ENCODE measurements around the gene STOX1.

The STOX1 gene
- long read RNA-seq: 0 reads

- DNase-seq (ENCODE audit: low read depth in 1 of 2, low spot score in 1 of 2): peak; percentile 30
- TF ChIP-seq POLR2AphosphoS5 (IDR thresholded peaks at IDR 0.05; ENCODE audit: low read depth): no peak
- no peak for TF ChIP-seq GABPA (IDR thresholded peaks at IDR 0.05; ENCODE audit: low read depth)
- TF ChIP-seq REST (IDR thresholded peaks at IDR 0.05; ENCODE audit: insufficient replicate concordance, low read depth): no peak
- TF ChIP-seq SPI1 (IDR thresholded peaks at IDR 0.05; ENCODE audit: borderline replicate concordance, low read depth): no peak
- TF ChIP-seq, protein P1, sequence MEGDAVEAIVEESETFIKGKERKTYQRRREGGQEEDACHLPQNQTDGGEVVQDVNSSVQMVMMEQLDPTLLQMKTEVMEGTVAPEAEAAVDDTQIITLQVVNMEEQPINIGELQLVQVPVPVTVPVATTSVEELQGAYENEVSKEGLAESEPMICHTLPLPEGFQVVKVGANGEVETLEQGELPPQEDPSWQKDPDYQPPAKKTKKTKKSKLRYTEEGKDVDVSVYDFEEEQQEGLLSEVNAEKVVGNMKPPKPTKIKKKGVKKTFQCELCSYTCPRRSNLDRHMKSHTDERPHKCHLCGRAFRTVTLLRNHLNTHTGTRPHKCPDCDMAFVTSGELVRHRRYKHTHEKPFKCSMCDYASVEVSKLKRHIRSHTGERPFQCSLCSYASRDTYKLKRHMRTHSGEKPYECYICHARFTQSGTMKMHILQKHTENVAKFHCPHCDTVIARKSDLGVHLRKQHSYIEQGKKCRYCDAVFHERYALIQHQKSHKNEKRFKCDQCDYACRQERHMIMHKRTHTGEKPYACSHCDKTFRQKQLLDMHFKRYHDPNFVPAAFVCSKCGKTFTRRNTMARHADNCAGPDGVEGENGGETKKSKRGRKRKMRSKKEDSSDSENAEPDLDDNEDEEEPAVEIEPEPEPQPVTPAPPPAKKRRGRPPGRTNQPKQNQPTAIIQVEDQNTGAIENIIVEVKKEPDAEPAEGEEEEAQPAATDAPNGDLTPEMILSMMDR (IDR thresholded peaks at IDR 0.05; ENCODE audit: insufficient read depth, low read length): no peak
- Histone ChIP-seq H3K27me3 (ENCODE audit: insufficient read depth, poor library complexity, severe bottlenecking) (peaks cover 4% of the 10 kb centered on the region), H3K27ac (replicated peaks) (no peak within 1 kb of the TSS), H3K4me3 (replicated peaks; ENCODE audit: insufficient read depth, low read length) (peak within 1 kb of the TSS; percentile 55)
Observed at GRCh38 chr10:68826764-68827591, at the start of gene STOX1. Gene STOX1 (plus strand): TSS chr10:68827531. CDS start chr10:68827624, 93 bp downstream.

DNA sequence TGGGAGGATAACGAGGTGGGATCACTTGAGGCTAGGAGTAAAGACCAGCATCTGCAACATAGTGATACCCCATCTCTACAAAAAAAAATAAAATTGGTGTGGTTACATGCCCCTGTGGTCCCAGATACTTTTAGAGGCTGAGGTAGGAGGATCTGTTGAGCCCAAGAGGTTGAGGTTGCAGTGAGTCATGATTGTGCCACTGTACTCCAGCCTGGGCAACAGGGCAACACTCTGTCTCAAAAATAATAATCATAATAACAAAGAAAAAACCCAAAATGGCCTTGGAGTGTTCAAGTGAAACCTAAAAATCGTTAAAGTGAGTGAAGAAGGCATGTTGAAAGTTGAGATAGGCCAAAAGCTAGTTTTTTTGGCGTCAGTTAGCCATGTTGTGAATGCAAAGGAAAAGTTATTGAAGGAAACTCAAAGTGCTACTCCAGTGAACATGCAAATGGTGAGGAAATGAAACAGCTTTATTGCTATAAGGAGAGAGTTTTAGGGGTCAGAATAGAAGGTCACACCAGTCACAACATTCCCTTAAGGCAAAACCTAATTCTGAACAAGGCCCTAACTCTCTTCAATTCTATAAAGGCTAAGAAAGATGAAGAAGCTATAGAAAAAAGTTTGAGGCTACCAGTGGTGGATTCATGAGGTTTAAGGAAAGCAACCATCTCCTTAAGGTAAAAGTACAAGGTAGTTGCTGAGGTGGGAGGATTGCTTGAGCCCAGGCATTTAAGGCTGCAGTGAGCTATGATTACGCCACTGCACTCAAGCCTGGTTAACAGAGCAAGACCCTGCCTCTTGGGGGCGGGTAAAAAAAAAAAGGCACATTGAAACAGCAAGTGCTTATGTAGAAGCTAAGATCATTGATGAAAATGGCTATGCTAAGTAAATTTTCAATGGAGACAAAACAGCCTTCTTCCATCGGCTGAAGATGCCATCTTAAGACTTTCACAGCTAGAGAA is 45.4 kb upstream of the STOX1 start:
- TF ChIP-seq GABPA (IDR thresholded peaks at IDR 0.05; ENCODE audit: low read depth) (no peak), POLR2AphosphoS5 (IDR thresholded peaks at IDR 0.05; ENCODE audit: low read depth) (no peak), REST (IDR thresholded peaks at IDR 0.05; ENCODE audit: insufficient replicate concordance, low read depth) (no peak), SPI1 (IDR thresholded peaks at IDR 0.05; ENCODE audit: borderline replicate concordance, low read depth) (no peak)
- TF ChIP-seq, protein P1 (IDR thresholded peaks at IDR 0.05; ENCODE audit: insufficient read depth, low read length): no peak
- H3K27ac ChIP-seq (replicated peaks): no peak overlapping the region
- no peaks in the 10 kb centered on the region for H3K27me3 ChIP-seq (ENCODE audit: insufficient read depth, poor library complexity, severe bottlenecking)
- DNase-seq (ENCODE audit: low read depth in 1 of 2, low spot score in 1 of 2): no peak
- no peak overlapping the region for H3K4me3 ChIP-seq (replicated peaks; ENCODE audit: insufficient read depth, low read length)

- no peak overlapping the region for H3K4me3 ChIP-seq (replicated peaks; ENCODE audit: insufficient read depth, low read length)
- DNase-seq (ENCODE audit: low read depth in 1 of 2, low spot score in 1 of 2): no peak
- H3K27me3 ChIP-seq (ENCODE audit: insufficient read depth, poor library complexity, severe bottlenecking): no peaks in the 10 kb centered on the region
- TF ChIP-seq, protein P1 (IDR thresholded peaks at IDR 0.05; ENCODE audit: insufficient read depth, low read length): no peak
- TF ChIP-seq GABPA (IDR thresholded peaks at IDR 0.05; ENCODE audit: low read depth): no peak
- no peak for TF ChIP-seq SPI1 (IDR thresholded peaks at IDR 0.05; ENCODE audit: borderline replicate concordance, low read depth)
- no peak for TF ChIP-seq REST (IDR thresholded peaks at IDR 0.05; ENCODE audit: insufficient replicate concordance, low read depth)
- TF ChIP-seq POLR2AphosphoS5 (IDR thresholded peaks at IDR 0.05; ENCODE audit: low read depth): no peak
- no peak overlapping the region for H3K27ac ChIP-seq (replicated peaks)
Observed at GRCh38 chr10:68784476-68784875, 42.9 kb upstream of the STOX1 start.

All from HL-60 (cell line).